DND-41 (cell line): ENCODE results near the gene APOBEC4.

ENCODE experiments used
- ATAC-seq: fragments of 200-7000 bp; cut with Tn5 transposase; 3 replicates; pipeline ENCODE4 v1.9.1; 2021; ENCODE audit warnings: low read depth; ENCODE audit not compliant: insufficient read depth
- DNase-seq: peaks from one replicate; pipeline ENCODE4 v3.0.0-alpha.2; 2020
- H2AFZ ChIP-seq: 2 replicates; pipeline ENCODE4 v1.6.0; 2012; ENCODE audit warnings: low read depth, low read length
- H3K27ac ChIP-seq: 2 replicates; pipeline ENCODE4 v1.5.1; 2012; ENCODE audit warnings: low read length, inconsistent platforms
- H3K27me3 ChIP-seq: fragments of 200-600 bp; sonication (generic); 2 replicates; pipeline ENCODE4 v1.6.0; 2012; ENCODE audit warnings: low read length, mild to moderate bottlenecking, inconsistent platforms; ENCODE audit not compliant: insufficient read depth, poor library complexity
- H3K36me3 ChIP-seq: 2 replicates; pipeline ENCODE4 v1.5.1; 2012; ENCODE audit warnings: low read length, inconsistent platforms; ENCODE audit not compliant: insufficient read depth
- H3K4me1 ChIP-seq: 2 replicates; pipeline ENCODE4 v1.5.1; 2012; ENCODE audit warnings: mild to moderate bottlenecking, low read length; ENCODE audit not compliant: insufficient read depth
- H3K4me2 ChIP-seq: 2 replicates; pipeline ENCODE4 v1.6.0; 2012; ENCODE audit warnings: mild to moderate bottlenecking, moderate library complexity, low read length, inconsistent platforms; ENCODE audit not compliant: insufficient read depth
- H3K4me3 ChIP-seq, 2 experiments: fragments of 200-600 bp in 1 of 2; shearing (Covaris generic) in 1 of 2; 2 replicates each; pipeline ENCODE4 v1.5.1; 2012 to 2016; ENCODE audit warnings: inconsistent platforms in 2 of 2, low read length in 2 of 2, mild to moderate bottlenecking in 2 of 2, low read depth in 1 of 2, moderate library complexity in 1 of 2
- H3K79me2 ChIP-seq: 2 replicates; pipeline ENCODE4 v1.6.0; 2012; ENCODE audit warnings: low read length, inconsistent platforms; ENCODE audit not compliant: insufficient read depth
- H3K9ac ChIP-seq: 2 replicates; pipeline ENCODE4 v1.6.0; 2012; ENCODE audit warnings: low read depth, mild to moderate bottlenecking, inconsistent platforms, low read length, moderate library complexity
- H3K9me3 ChIP-seq: 2 replicates; pipeline ENCODE4 v1.5.1; 2012; ENCODE audit warnings: low read length, moderate library complexity, mild to moderate bottlenecking, inconsistent platforms; ENCODE audit not compliant: insufficient read depth, severe bottlenecking
- H4K20me1 ChIP-seq: 2 replicates; pipeline ENCODE4 v1.6.0; 2012; ENCODE audit warnings: low read length; ENCODE audit not compliant: insufficient read depth
- EZH2 ChIP-seq: IDR thresholded peaks from 3 replicates; pipeline ENCODE4 v1.6.1; 2012; ENCODE audit warnings: borderline replicate concordance, low read depth, mild to moderate bottlenecking, moderate library complexity, low read length, inconsistent platforms; ENCODE audit not compliant: severe bottlenecking
- TF ChIP-seq, protein P1 (sequence below): IDR thresholded peaks from 2 replicates; pipeline ENCODE4 v1.5.1; 2012; ENCODE audit warnings: borderline replicate concordance, low read length, moderate library complexity, mild to moderate bottlenecking; ENCODE audit not compliant: poor library complexity, severe bottlenecking; ENCODE audit errors: extremely low read depth

Gene APOBEC4

DNA sequence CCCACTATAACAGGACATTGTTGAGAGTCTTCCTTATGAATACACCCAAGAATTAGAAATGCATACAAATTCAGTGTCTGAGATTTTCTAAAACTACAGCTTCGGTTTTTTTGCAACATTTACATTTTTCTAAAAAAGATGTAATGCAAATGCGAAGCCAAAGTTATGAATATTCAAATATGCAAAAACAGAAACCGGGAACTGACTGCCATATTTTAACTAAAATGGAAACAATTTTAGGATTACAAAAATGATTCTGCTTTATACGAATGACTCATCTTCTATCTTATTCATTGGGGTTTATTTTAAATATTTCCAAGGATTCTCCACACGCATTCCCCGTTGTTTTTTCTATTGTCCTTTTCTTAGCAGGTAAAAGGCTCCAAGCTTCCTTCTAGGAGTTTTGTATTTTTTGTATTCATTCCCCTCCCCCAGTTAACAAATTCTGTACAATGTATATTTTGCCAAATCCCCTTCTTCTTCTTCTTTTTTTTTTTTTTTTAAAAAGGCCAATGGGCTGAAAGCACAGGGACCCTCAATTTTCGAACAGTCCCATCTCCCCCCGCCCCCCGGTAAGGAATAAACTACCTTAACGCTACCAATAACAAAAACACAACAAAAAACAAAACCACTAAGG is 18.6 kb downstream of the APOBEC4 start:
- ATAC-seq (no peak), DNase-seq (no peak)
- peaks cover 33% of the 10 kb centered on the region for H3K36me3 ChIP-seq
- H3K4me2 ChIP-seq = peak overlapping the region; percentile 96
- H3K9ac ChIP-seq = peak overlapping the region; percentile 95
- no peak for TF ChIP-seq EZH2
- H3K9me3 ChIP-seq = no peaks in the 10 kb centered on the region
- peak overlapping the region; percentile 75 for H3K27ac ChIP-seq
- peaks cover 52% of the 10 kb centered on the region for H3K4me1 ChIP-seq
- H3K79me2 ChIP-seq = peaks cover 60% of the 10 kb centered on the region
- peak overlapping the region; percentile 96 to 99 for H3K4me3 ChIP-seq
- peaks cover 3% of the 10 kb centered on the region for H3K27me3 ChIP-seq
- peak overlapping the region; percentile 92 for H2AFZ ChIP-seq
- H4K20me1 ChIP-seq = peaks cover 26% of the 10 kb centered on the region

DNA sequence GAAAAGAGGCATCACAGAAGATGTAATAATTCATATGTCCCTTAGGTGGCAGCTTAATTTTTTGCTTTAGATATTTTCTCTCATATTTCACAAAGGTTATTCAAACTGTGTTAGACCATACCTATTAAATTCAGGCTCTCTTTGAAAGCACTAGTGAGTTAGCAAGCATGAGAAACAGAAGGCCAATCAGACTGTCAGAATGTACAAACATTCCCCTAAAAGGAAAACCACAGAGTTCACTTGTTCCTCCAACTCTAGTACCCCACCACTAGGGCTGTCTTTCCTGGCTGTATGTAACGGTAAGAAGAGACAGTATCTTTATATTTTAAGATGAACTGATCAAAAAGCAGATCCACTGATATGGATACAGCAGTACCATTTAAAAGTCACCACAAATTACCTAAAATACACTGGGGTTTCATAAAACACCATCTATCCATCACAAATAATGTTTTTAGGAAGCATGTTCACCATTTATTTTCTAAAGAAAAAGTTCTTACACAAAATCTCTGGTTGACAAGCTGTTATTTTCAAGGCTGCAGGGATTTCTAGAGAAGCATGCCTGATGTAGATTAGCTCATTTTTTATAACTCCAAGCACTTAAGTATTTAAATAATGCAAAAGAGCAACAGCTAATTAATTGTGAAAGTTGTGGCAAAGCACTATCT is 19.3 kb downstream of the APOBEC4 start:
- peak overlapping the region; percentile 96 for H3K4me2 ChIP-seq
- peak overlapping the region; percentile 75 for H3K27ac ChIP-seq
- H3K9me3 ChIP-seq = no peaks in the 10 kb centered on the region
- TF ChIP-seq, protein P1, sequence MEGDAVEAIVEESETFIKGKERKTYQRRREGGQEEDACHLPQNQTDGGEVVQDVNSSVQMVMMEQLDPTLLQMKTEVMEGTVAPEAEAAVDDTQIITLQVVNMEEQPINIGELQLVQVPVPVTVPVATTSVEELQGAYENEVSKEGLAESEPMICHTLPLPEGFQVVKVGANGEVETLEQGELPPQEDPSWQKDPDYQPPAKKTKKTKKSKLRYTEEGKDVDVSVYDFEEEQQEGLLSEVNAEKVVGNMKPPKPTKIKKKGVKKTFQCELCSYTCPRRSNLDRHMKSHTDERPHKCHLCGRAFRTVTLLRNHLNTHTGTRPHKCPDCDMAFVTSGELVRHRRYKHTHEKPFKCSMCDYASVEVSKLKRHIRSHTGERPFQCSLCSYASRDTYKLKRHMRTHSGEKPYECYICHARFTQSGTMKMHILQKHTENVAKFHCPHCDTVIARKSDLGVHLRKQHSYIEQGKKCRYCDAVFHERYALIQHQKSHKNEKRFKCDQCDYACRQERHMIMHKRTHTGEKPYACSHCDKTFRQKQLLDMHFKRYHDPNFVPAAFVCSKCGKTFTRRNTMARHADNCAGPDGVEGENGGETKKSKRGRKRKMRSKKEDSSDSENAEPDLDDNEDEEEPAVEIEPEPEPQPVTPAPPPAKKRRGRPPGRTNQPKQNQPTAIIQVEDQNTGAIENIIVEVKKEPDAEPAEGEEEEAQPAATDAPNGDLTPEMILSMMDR = peak; percentile 53
- no peak for TF ChIP-seq EZH2
- H3K4me1 ChIP-seq = peaks cover 57% of the 10 kb centered on the region
- DNase-seq = peak; percentile 60
- peaks cover 40% of the 10 kb centered on the region for H3K36me3 ChIP-seq
- peaks cover 3% of the 10 kb centered on the region for H3K27me3 ChIP-seq
- peaks cover 66% of the 10 kb centered on the region for H3K79me2 ChIP-seq
- ATAC-seq = peak; percentile 71
- peak overlapping the region; percentile 95 for H3K9ac ChIP-seq
- H2AFZ ChIP-seq = no peak overlapping the region
- peaks cover 28% of the 10 kb centered on the region for H4K20me1 ChIP-seq
- H3K4me3 ChIP-seq = peak overlapping the region; percentile 96 to 99

DNA sequence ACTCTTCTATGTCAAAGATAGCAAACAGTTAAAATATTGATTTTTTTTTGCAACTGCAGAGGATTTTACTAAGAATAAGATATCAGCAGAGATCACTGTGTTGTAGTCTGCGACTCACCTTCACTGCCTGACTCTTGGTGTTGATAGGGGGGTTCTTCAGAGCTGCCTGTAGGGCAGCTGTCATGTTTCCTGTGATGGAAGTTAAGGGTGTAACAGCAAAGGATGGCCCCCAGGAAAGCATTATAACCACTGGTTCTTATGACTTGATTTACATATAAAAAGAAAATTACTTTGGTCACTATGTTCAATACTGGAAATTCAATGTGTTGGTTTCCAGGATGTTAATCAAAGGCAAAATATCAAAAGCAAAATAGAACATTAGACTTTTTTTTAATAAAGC is 20.2 kb downstream of the APOBEC4 start:
- H3K27me3 ChIP-seq = peaks cover 3% of the 10 kb centered on the region
- no peak overlapping the region for H2AFZ ChIP-seq
- peak overlapping the region; percentile 75 for H3K27ac ChIP-seq
- H3K36me3 ChIP-seq = peaks cover 48% of the 10 kb centered on the region
- peaks cover 73% of the 10 kb centered on the region for H3K79me2 ChIP-seq
- H3K4me3 ChIP-seq = peak overlapping the region; percentile 96 to 99; a peak in 3 of 4 replicates
- peaks cover 60% of the 10 kb centered on the region for H3K4me1 ChIP-seq
- 0 out of 3 replicates have a peak, but pooled peaks have one; percentile 20 for ATAC-seq
- H3K9ac ChIP-seq = peak overlapping the region; percentile 95
- peak; percentile 36 for DNase-seq
- peaks cover 33% of the 10 kb centered on the region for H4K20me1 ChIP-seq
- peak overlapping the region; percentile 96 for H3K4me2 ChIP-seq
- H3K9me3 ChIP-seq = no peaks in the 10 kb centered on the region
- TF ChIP-seq EZH2 = no peak
- TF ChIP-seq, protein P1 = no peak

DNA sequence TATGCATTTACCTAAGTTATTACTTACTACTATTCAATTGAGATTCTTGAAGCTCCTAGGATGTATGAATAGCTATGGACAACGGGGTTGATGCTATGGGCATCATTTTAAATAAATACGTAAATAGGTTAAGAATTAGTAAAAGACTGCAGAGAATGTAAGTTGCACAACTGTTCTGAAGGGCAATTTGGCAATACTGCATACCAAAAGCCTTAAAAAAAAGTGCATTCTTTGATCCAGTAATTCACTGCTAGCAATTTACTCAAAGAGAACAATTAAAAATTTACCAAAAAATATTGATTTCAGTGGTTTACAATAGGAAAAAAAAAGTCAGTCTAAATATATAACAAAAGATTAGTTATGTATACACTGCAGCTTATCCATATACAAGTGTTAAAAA is 21.0 kb downstream of the APOBEC4 start:
- Histone ChIP-seq H3K79me2 (peaks cover 73% of the 10 kb centered on the region), H2AFZ (no peak overlapping the region), H3K27me3 (peaks cover 3% of the 10 kb centered on the region), H4K20me1 (peaks cover 33% of the 10 kb centered on the region), H3K4me3 (peak overlapping the region; percentile 7 to 96; a peak in 2 of 4 replicates), H3K36me3 (peaks cover 54% of the 10 kb centered on the region), H3K9ac (peak overlapping the region; percentile 95), H3K4me2 (peak overlapping the region; percentile 96), H3K9me3 (no peaks in the 10 kb centered on the region), H3K27ac (peak overlapping the region; percentile 23; the same call in 1 of the 2 replicates), H3K4me1 (peaks cover 60% of the 10 kb centered on the region)
- no peak for DNase-seq
- ATAC-seq = no peak
- TF ChIP-seq, protein P1 = no peak
